HCT116 (cell line): ENCODE results near the gene CAPN9.

Experiments
- EZH2phosphoT487 ChIP-seq: fragments of 200-600 bp; IDR thresholded peaks from 2 replicates; pipeline ENCODE4 v1.6.1; 2018; ENCODE audit warnings: antibody characterized with exemption, borderline replicate concordance
- JUND ChIP-seq: IDR thresholded peaks from 2 replicates; pipeline ENCODE4 v1.6.1; 2012
- POLR2AphosphoS5 ChIP-seq: IDR thresholded peaks from 2 replicates; pipeline ENCODE4 v1.6.1; 2011; ENCODE audit warnings: mild to moderate bottlenecking, low read depth, low read length, moderate library complexity
- YY1 ChIP-seq: IDR thresholded peaks from 2 replicates; pipeline ENCODE4 v1.6.1; 2011; ENCODE audit warnings: low read length, low read depth, moderate library complexity, mild to moderate bottlenecking; ENCODE audit not compliant: insufficient replicate concordance; ENCODE audit errors: extremely low read depth
- ZNF274 ChIP-seq: fragments of 200-500 bp; sonication (Bioruptor generic); IDR thresholded peaks from 2 replicates; pipeline ENCODE4 v1.6.1; 2014; ENCODE audit warnings: mild to moderate bottlenecking, low read depth, low read length, inconsistent platforms
- TF ChIP-seq, protein P1 (sequence below), 3 experiments: fragments of 200-600 bp in 1 of 3; sonication (generic) in 1 of 3; IDR thresholded peaks in 2 of 3; conservative IDR thresholded peaks in 1 of 3; 2 replicates each; pipeline ENCODE4 v1.5.1; 2012 to 2017; ENCODE audit warnings: low read depth in 2 of 3, low read length in 2 of 3, antibody characterized with exemption in 1 of 3, borderline replicate concordance in 1 of 3, control low read depth in 1 of 3, mild to moderate bottlenecking in 1 of 3, mixed read lengths in 1 of 3, mixed run types in 1 of 3, moderate library complexity in 1 of 3; ENCODE audit not compliant: insufficient read depth in 1 of 3
- TF ChIP-seq, protein P2 (sequence below): IDR thresholded peaks from 2 replicates; pipeline ENCODE4 v1.6.1; 2012

DNA sequence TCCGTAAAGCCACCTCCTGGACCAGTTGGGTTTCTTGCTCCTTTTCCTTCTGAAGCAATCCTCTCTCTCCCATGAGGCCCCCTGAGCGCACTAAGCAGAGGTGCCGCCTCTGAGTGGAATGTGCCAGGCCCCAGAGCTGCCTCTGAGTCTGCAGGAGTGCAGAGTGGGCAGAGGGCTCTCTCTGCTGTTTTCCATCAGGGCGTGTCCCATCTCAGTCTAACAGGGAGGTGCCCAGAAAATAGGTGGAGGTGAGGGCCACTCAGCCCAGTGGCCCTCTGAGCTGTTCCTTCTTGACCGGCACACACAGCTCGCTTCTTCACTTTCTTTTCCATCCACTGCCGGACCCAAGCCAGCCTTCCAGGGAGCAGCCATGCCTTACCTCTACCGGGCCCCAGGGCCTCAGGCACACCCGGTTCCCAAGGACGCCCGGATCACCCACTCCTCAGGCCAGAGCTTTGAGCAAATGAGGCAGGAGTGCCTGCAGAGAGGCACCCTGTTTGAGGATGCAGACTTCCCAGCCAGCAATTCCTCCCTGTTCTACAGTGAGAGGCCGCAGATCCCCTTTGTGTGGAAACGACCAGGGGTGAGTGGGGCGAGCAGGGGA, at the start of gene CAPN9:
- TF ChIP-seq, protein P1, sequence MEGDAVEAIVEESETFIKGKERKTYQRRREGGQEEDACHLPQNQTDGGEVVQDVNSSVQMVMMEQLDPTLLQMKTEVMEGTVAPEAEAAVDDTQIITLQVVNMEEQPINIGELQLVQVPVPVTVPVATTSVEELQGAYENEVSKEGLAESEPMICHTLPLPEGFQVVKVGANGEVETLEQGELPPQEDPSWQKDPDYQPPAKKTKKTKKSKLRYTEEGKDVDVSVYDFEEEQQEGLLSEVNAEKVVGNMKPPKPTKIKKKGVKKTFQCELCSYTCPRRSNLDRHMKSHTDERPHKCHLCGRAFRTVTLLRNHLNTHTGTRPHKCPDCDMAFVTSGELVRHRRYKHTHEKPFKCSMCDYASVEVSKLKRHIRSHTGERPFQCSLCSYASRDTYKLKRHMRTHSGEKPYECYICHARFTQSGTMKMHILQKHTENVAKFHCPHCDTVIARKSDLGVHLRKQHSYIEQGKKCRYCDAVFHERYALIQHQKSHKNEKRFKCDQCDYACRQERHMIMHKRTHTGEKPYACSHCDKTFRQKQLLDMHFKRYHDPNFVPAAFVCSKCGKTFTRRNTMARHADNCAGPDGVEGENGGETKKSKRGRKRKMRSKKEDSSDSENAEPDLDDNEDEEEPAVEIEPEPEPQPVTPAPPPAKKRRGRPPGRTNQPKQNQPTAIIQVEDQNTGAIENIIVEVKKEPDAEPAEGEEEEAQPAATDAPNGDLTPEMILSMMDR (IDR thresholded peaks at IDR 0.05 in 2 of 3, conservative IDR thresholded peaks at IDR 0.05 in 1 of 3; ENCODE audit: borderline replicate concordance in 1 of 3, insufficient read depth in 1 of 3, low read depth in 2 of 3, low read length in 2 of 3): no peak
- TF ChIP-seq POLR2AphosphoS5: no peak
- TF ChIP-seq ZNF274: no peak
- TF ChIP-seq, protein P2, sequence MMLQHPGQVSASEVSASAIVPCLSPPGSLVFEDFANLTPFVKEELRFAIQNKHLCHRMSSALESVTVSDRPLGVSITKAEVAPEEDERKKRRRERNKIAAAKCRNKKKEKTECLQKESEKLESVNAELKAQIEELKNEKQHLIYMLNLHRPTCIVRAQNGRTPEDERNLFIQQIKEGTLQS: no peak
- no peak for TF ChIP-seq JUND
- TF ChIP-seq EZH2phosphoT487: no peak
- TF ChIP-seq YY1: no peak
